Activated naive CD4-positive, alpha-beta T cell treated with anti-CD3 and anti-CD28 coated beads, Interleukin-2, amount 50 U/mL, for 24 hours (primary cell): ENCODE data around the gene ARHGAP35.

Source experiments
- H3K27ac Mint-ChIP-seq: one replicate; pipeline ENCODE4 v1.8.0; 2021; ENCODE audit warnings: mild to moderate bottlenecking, mixed read lengths
- H3K27me3 Mint-ChIP-seq: one replicate; pipeline ENCODE4 v1.8.0; 2021; ENCODE audit warnings: mixed read lengths
- H3K36me3 Mint-ChIP-seq: one replicate; pipeline ENCODE4 v1.8.0; 2021; ENCODE audit warnings: mixed read lengths
- H3K4me1 Mint-ChIP-seq: one replicate; pipeline ENCODE4 v1.8.0; 2021; ENCODE audit warnings: mixed read lengths
- H3K4me3 Mint-ChIP-seq: one replicate; pipeline ENCODE4 v1.8.0; 2021; ENCODE audit warnings: mild to moderate bottlenecking, mixed read lengths
- H3K9me3 Mint-ChIP-seq: one replicate; pipeline ENCODE4 v1.8.0; 2021; ENCODE audit warnings: mixed read lengths

Gene ARHGAP35

GRCh38 chr19:46902402-46902766 is 41.6 kb downstream of the ARHGAP35 start:
- Mint-ChIP-seq H3K27me3 (no peaks in the 10 kb centered on the region), H3K9me3 (no peaks in the 10 kb centered on the region), H3K4me3 (no peak overlapping the region), H3K27ac (no peak overlapping the region), H3K4me1 (peaks cover 45% of the 10 kb centered on the region), H3K36me3 (peaks cover 1% of the 10 kb centered on the region)

GRCh38 chr19:46903458-46903857 is 42.7 kb downstream of the ARHGAP35 start:
- Mint-ChIP-seq H3K4me1 (peaks cover 49% of the 10 kb centered on the region), H3K4me3 (no peak overlapping the region), H3K9me3 (no peaks in the 10 kb centered on the region), H3K27ac (no peak overlapping the region), H3K36me3 (peaks cover 1% of the 10 kb centered on the region), H3K27me3 (no peaks in the 10 kb centered on the region)

- no peak overlapping the region for H3K27ac Mint-ChIP-seq
- peaks cover 1% of the 10 kb centered on the region for H3K36me3 Mint-ChIP-seq
- no peak overlapping the region for H3K4me3 Mint-ChIP-seq
- H3K27me3 Mint-ChIP-seq: no peaks in the 10 kb centered on the region
- no peaks in the 10 kb centered on the region for H3K9me3 Mint-ChIP-seq
- H3K4me1 Mint-ChIP-seq: peaks cover 53% of the 10 kb centered on the region
Observed at GRCh38 chr19:46904114-46905060, 43.6 kb downstream of the ARHGAP35 start.

GRCh38 chr19:46906221-46906620 is 45.4 kb downstream of the ARHGAP35 start:
- H3K4me3 Mint-ChIP-seq: no peak overlapping the region

GRCh38 chr19:46907880-46908279 is 47.1 kb downstream of the ARHGAP35 start:
- H3K27ac Mint-ChIP-seq: no peak overlapping the region
- H3K4me1 Mint-ChIP-seq: peaks cover 50% of the 10 kb centered on the region
- no peak overlapping the region for H3K4me3 Mint-ChIP-seq
- no peaks in the 10 kb centered on the region for H3K9me3 Mint-ChIP-seq
- peaks cover 5% of the 10 kb centered on the region for H3K36me3 Mint-ChIP-seq
- H3K27me3 Mint-ChIP-seq: no peaks in the 10 kb centered on the region

More at GRCh38 chr19:46906221-46906620, 45.4 kb downstream of the ARHGAP35 start:
- Mint-ChIP-seq H3K36me3 (peaks cover 5% of the 10 kb centered on the region), H3K27me3 (no peaks in the 10 kb centered on the region), H3K9me3 (no peaks in the 10 kb centered on the region), H3K4me1 (peaks cover 54% of the 10 kb centered on the region), H3K27ac (no peak overlapping the region)

- H3K9me3 Mint-ChIP-seq: no peaks in the 10 kb centered on the region
- no peak overlapping the region for H3K27ac Mint-ChIP-seq
- H3K27me3 Mint-ChIP-seq: no peaks in the 10 kb centered on the region
- H3K4me1 Mint-ChIP-seq: peaks cover 47% of the 10 kb centered on the region
- H3K4me3 Mint-ChIP-seq: no peak overlapping the region
- peaks cover 5% of the 10 kb centered on the region for H3K36me3 Mint-ChIP-seq
Observed at GRCh38 chr19:46909356-46909755, 48.6 kb downstream of the ARHGAP35 start.
